HepG2 (cell line): ENCODE results near the gene NPHS1. TPM values are rescaled to one million over a fixed set of nuclear protein-coding genes. Genes with fewer than 3 reads are reported as not detected.

Experiments used
- ADNP ChIP-seq: sonication (generic); formaldehyde crosslinking; IDR thresholded peaks from 2 replicates; pipeline ENCODE4 v1.4.0; 2020; ENCODE audit warnings: missing genetic modification reagents
- ARNTL ChIP-seq: sonication (generic); formaldehyde crosslinking; IDR thresholded peaks from 2 replicates; pipeline ENCODE4 v1.4.0; 2020; ENCODE audit warnings: mild to moderate bottlenecking, missing genetic modification reagents
- CREM ChIP-seq, 2 experiments: sonication (generic) in 1 of 2; formaldehyde crosslinking in 1 of 2; IDR thresholded peaks; 2 replicates each; pipeline versions ENCODE4 v1.4.0 to v1.6.1; 2016 to 2020; ENCODE audit warnings: antibody characterized with exemption in 1 of 2, mild to moderate bottlenecking in 1 of 2, missing genetic modification reagents in 1 of 2
- DPF2 ChIP-seq: sonication (generic); formaldehyde crosslinking; IDR thresholded peaks from 2 replicates; pipeline ENCODE4 v1.4.0; 2020; ENCODE audit warnings: mild to moderate bottlenecking, low read depth, missing genetic modification reagents, borderline replicate concordance
- FOSL2 ChIP-seq: sonication (generic); formaldehyde crosslinking; IDR thresholded peaks from 2 replicates; pipeline ENCODE4 v1.4.0; 2020; ENCODE audit warnings: missing genetic modification reagents
- GABPA ChIP-seq, 2 experiments: IDR thresholded peaks; 2 replicates each; pipeline ENCODE4 v1.6.1; 2011 to 2016; ENCODE audit warnings: low read depth in 2 of 2, low read length in 1 of 2, missing biosample characterization in 1 of 2, missing genetic modification characterization in 1 of 2
- HNF4A ChIP-seq: sonication (generic); formaldehyde crosslinking; IDR thresholded peaks from 2 replicates; pipeline ENCODE4 v1.4.0; 2020; ENCODE audit warnings: missing genetic modification reagents
- LCORL ChIP-seq, 2 experiments: fragments of 450-650 bp in 1 of 2; sonication (generic) in 1 of 2; formaldehyde crosslinking in 1 of 2; IDR thresholded peaks; 2 replicates each; pipeline versions ENCODE4 v1.5.0 to v1.6.1; 2017 to 2020; ENCODE audit warnings: antibody characterized with exemption in 1 of 2, missing genetic modification reagents in 1 of 2
- MEF2D ChIP-seq: sonication (generic); formaldehyde crosslinking; IDR thresholded peaks from 2 replicates; pipeline ENCODE4 v1.5.1; 2020; ENCODE audit warnings: mild to moderate bottlenecking, missing genetic modification reagents
- MEIS2 ChIP-seq: sonication (generic); formaldehyde crosslinking; IDR thresholded peaks from 2 replicates; pipeline ENCODE4 v1.9.0; 2021; ENCODE audit warnings: mild to moderate bottlenecking, missing genetic modification reagents
- MYC ChIP-seq: sonication (generic); formaldehyde crosslinking; IDR thresholded peaks from 2 replicates; pipeline ENCODE4 v1.9.0; 2021; ENCODE audit warnings: missing genetic modification reagents, borderline replicate concordance
- MZF1 ChIP-seq: sonication (generic); formaldehyde crosslinking; IDR thresholded peaks from 2 replicates; pipeline ENCODE4 v1.8.1; 2023; ENCODE audit warnings: mild to moderate bottlenecking, missing genetic modification reagents, borderline replicate concordance
- NCOA5 ChIP-seq: sonication (generic); formaldehyde crosslinking; IDR thresholded peaks from 2 replicates; pipeline ENCODE4 v1.4.0; 2020; ENCODE audit warnings: missing genetic modification reagents
- PHF21A ChIP-seq: sonication (generic); formaldehyde crosslinking; IDR thresholded peaks from 2 replicates; pipeline ENCODE4 v1.5.0; 2020; ENCODE audit warnings: mild to moderate bottlenecking, missing genetic modification reagents
- POLR2G ChIP-seq: fragments of 200-400 bp; formaldehyde crosslinking; IDR thresholded peaks from 2 replicates; pipeline ENCODE4 v1.6.1; 2018; ENCODE audit warnings: mild to moderate bottlenecking, low read depth, low read length, moderate library complexity
- RXRA ChIP-seq: sonication (generic); formaldehyde crosslinking; IDR thresholded peaks from 2 replicates; pipeline ENCODE4 v1.5.1; 2020; ENCODE audit warnings: missing genetic modification reagents
- SMARCC2 ChIP-seq: fragments of 450-650 bp; IDR thresholded peaks from 2 replicates; pipeline ENCODE4 v1.6.1; 2017; ENCODE audit warnings: antibody characterized with exemption, mild to moderate bottlenecking
- TFE3 ChIP-seq: IDR thresholded peaks from 2 replicates; pipeline ENCODE4 v1.6.1; 2016
- TOE1 ChIP-seq: sonication (generic); formaldehyde crosslinking; IDR thresholded peaks from 2 replicates; pipeline ENCODE4 v1.4.0; 2020; ENCODE audit warnings: mild to moderate bottlenecking, missing genetic modification reagents
- ZNF253 ChIP-seq: sonication (generic); formaldehyde crosslinking; IDR thresholded peaks from 2 replicates; pipeline ENCODE4 v1.8.0; 2022; ENCODE audit warnings: mild to moderate bottlenecking, missing genetic modification reagents, borderline replicate concordance
- ZNF362 ChIP-seq: sonication (generic); formaldehyde crosslinking; IDR thresholded peaks from 2 replicates; pipeline ENCODE4 v1.4.0; 2020; ENCODE audit warnings: missing genetic modification reagents, mild to moderate bottlenecking, borderline replicate concordance
- ZNF414 ChIP-seq: sonication (generic); formaldehyde crosslinking; IDR thresholded peaks from 2 replicates; pipeline ENCODE4 v1.5.0; 2020; ENCODE audit warnings: missing genetic modification reagents
- ZNF784 ChIP-seq: sonication (generic); formaldehyde crosslinking; IDR thresholded peaks from 2 replicates; pipeline ENCODE4 v1.5.1; 2020; ENCODE audit warnings: missing genetic modification reagents, mild to moderate bottlenecking, borderline replicate concordance
- ZNF788 ChIP-seq: sonication (generic); formaldehyde crosslinking; IDR thresholded peaks from 2 replicates; pipeline ENCODE4 v1.5.0; 2020; ENCODE audit warnings: mild to moderate bottlenecking, missing genetic modification reagents, borderline replicate concordance
- ZNF816 ChIP-seq: sonication (generic); formaldehyde crosslinking; IDR thresholded peaks from 2 replicates; pipeline ENCODE4 v1.8.0; 2022; ENCODE audit warnings: missing genetic modification reagents, mild to moderate bottlenecking, borderline replicate concordance
- polyA plus RNA-seq, 8 experiments: library from polyadenylated mRNA; depleted of rRNA in 3 of 8; stranded (reverse) in 7 of 8; unstranded in 1 of 8; fragments of >200 nt; fragmentation: Illumina TruSeq in 4 of 8; extraction: Trizol in 4 of 8; gene quantifications; 2 replicates each; pipeline versions ENCODE4 v1.2.1 to v1.2.3, GENCODE V29; 2011 to 2016; ENCODE audit warnings: low read depth in 4 of 8, missing spikeins in 1 of 8, mixed read lengths in 1 of 8; ENCODE audit not compliant: insufficient read depth in 1 of 8
- total RNA-seq, 5 experiments: library from RNA; depleted of rRNA; stranded (reverse); fragments of >200 nt; fragmentation: Illumina TruSeq; extraction: Trizol; gene quantifications; 2 replicates each; pipeline ENCODE4 v1.2.3, GENCODE V29; 2016; ENCODE audit warnings: low read depth in 1 of 5

The NPHS1 gene
- total and polyA plus RNA-seq, 2 of the 13 experiments (the other 11 are each of a cell fraction or from before 2014, with no cell fraction given): not detected

GRCh38 chr19:35813043-35813890 is 39.0 kb downstream of the NPHS1 start (continued):
- TF ChIP-seq TFE3 (CRISPR knock-in tag) (no peak), MZF1 (CRISPR knock-in tag) (no peak), ZNF253 (CRISPR knock-in tag) (no peak), NCOA5 (no peak), DPF2 (CRISPR knock-in tag) (peak; percentile 3; the same call in 1 of the 2 replicates), TOE1 (no peak), GABPA (IDR thresholded peaks at IDR 0.05; ENCODE audit: low read depth, low read length) (no peak), GABPA (CRISPR knock-in tag; IDR thresholded peaks at IDR 0.05; ENCODE audit: low read depth) (no peak), FOSL2 (CRISPR knock-in tag) (0 out of 2 replicates have a peak, but pooled peaks have one; percentile 8), SMARCC2 (no peak), ARNTL (0 out of 2 replicates have a peak, but pooled peaks have one; percentile 4), LCORL (IDR thresholded peaks at IDR 0.05) (no peak), LCORL (CRISPR knock-in tag; IDR thresholded peaks at IDR 0.05) (0 out of 2 replicates have a peak, but pooled peaks have one; percentile 8), ZNF414 (CRISPR knock-in tag) (0 out of 2 replicates have a peak, but pooled peaks have one; percentile 64), POLR2G (peak; percentile 55), CREM (IDR thresholded peaks at IDR 0.05) (peak; percentile 15; the same call in 1 of the 2 replicates), CREM (CRISPR knock-in tag; IDR thresholded peaks at IDR 0.05) (no peak), ZNF784 (CRISPR knock-in tag) (peak; percentile 46; the same call in 1 of the 2 replicates), MEF2D (CRISPR knock-in tag) (peak; percentile 47; the same call in 1 of the 2 replicates), MYC (CRISPR knock-in tag) (peak; percentile 94; the same call in 1 of the 2 replicates), ZNF816 (0 out of 2 replicates have a peak, but pooled peaks have one; percentile 13), ZNF788 (CRISPR knock-in tag) (no peak), PHF21A (CRISPR knock-in tag) (0 out of 2 replicates have a peak, but pooled peaks have one; percentile 27), RXRA (CRISPR knock-in tag) (peak; percentile 1; the same call in 1 of the 2 replicates), ZNF362 (CRISPR knock-in tag) (no peak), ADNP (CRISPR knock-in tag) (0 out of 2 replicates have a peak, but pooled peaks have one; percentile 30), HNF4A (CRISPR knock-in tag) (no peak), MEIS2 (CRISPR knock-in tag) (no peak)
